ENCODE measurements around the gene COQ6.
"Not testable (repeated sequence)": the region's sequence is repeated elsewhere in the genome, so short reads cannot be mapped to it uniquely, and the experiment has no call there.

Gene COQ6

GRCh38 chr14:73976125-73976524, 26.0 kb downstream of the COQ6 start:
- no peaks in the 10 kb centered on the region; the same call in 1 of the 2 replicates for H3K36me3 ChIP-seq (ENCODE audit: control insufficient read depth, insufficient read depth, low read length)
- no peak for DNase-seq (ENCODE audit: low read depth, low spot score)
- 0 out of 2 replicates have a peak, but pooled peaks cover 1% of the 10 kb centered on the region for H3K4me1 ChIP-seq (ENCODE audit: control insufficient read depth, insufficient read depth, low read length)
- no peak overlapping the region for H3K4me3 ChIP-seq (ENCODE audit: low read length)
- H3K9me3 ChIP-seq (ENCODE audit: control insufficient read depth, insufficient read depth, low read length): no peaks in the 10 kb centered on the region
- H3K27ac ChIP-seq (ENCODE audit: low read length): no peak overlapping the region
- no peaks in the 10 kb centered on the region for H3K27me3 ChIP-seq (ENCODE audit: control insufficient read depth, insufficient read depth, low read length)
- WGBS (ENCODE audit: insufficient coverage, insufficient read length): no CpG with 5 or more reads among the region's 6 CpGs

DNA sequence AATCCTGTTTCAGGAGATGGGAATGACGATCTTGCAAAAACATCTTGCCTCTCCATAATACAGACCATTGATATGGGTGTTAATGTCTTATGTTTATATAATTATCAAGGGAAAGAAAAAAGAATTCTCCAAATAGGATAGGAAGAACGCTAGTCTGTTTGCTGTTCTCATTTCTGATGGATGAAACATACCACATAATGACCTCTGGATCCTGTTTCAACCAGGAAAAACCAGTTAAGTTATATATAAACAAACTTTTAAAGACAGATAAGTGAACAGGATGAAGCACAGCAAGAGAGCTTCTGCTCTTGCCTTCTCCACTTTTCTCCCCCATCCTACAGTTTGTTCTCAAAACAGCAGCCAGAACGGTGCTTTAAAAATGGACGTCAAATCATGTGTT, 27.8 kb downstream of the COQ6 start:
- H3K4me1 ChIP-seq (ENCODE audit: control insufficient read depth, insufficient read depth, low read length): 0 out of 2 replicates have a peak, but pooled peaks cover under 1% of the 10 kb centered on the region
- no peak overlapping the region for H3K4me3 ChIP-seq (ENCODE audit: low read length)
- no CpG with 5 or more reads among the region's 4 CpGs for WGBS (ENCODE audit: insufficient coverage, insufficient read length)
- H3K27me3 ChIP-seq (ENCODE audit: control insufficient read depth, insufficient read depth, low read length): no peaks in the 10 kb centered on the region
- DNase-seq (ENCODE audit: low read depth, low spot score): no peak
- no peaks in the 10 kb centered on the region; the same call in 1 of the 2 replicates for H3K36me3 ChIP-seq (ENCODE audit: control insufficient read depth, insufficient read depth, low read length)
- H3K9me3 ChIP-seq (ENCODE audit: control insufficient read depth, insufficient read depth, low read length): no peaks in the 10 kb centered on the region
- no peak overlapping the region for H3K27ac ChIP-seq (ENCODE audit: low read length)

DNA sequence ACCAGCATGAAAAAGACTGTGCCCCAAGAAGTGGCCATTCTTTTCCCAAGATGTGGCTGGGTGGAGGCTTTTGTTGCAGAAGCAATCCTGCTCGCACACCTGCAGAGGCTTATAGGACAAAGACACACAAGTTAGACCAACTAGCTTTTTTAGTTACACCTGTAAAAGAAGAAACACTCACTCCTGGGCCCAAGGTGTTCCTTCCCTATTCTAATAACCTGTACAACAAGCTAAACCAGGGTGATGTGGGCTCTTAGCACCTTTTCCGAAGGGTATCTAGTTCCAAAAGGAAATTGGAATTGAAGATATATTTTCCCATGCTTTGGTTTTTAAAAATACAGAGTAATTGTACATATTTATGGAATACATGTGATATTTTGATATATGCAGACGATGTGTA, 38.0 kb downstream of the COQ6 start:
- no peaks in the 10 kb centered on the region for H3K27me3 ChIP-seq (ENCODE audit: control insufficient read depth, insufficient read depth, low read length)

GRCh38 chr14:73988656-73989055, 38.6 kb downstream of the COQ6 start:
- not testable (repeated sequence) for DNase-seq (ENCODE audit: low read depth, low spot score); H3K27me3 ChIP-seq (ENCODE audit: control insufficient read depth, insufficient read depth, low read length); H3K9me3 ChIP-seq (ENCODE audit: control insufficient read depth, insufficient read depth, low read length); H3K4me1 ChIP-seq (ENCODE audit: control insufficient read depth, insufficient read depth, low read length); H3K27ac ChIP-seq (ENCODE audit: low read length); H3K36me3 ChIP-seq (ENCODE audit: control insufficient read depth, insufficient read depth, low read length); H3K4me3 ChIP-seq (ENCODE audit: low read length)
- WGBS (ENCODE audit: insufficient coverage, insufficient read length): no CpG with 5 or more reads among the region's 7 CpGs

More for the DNA sequence above, 38.0 kb downstream of the COQ6 start:
- Histone ChIP-seq H3K9me3 (ENCODE audit: control insufficient read depth, insufficient read depth, low read length) (no peaks in the 10 kb centered on the region), H3K4me3 (ENCODE audit: low read length) (no peak overlapping the region), H3K4me1 (ENCODE audit: control insufficient read depth, insufficient read depth, low read length) (no peaks in the 10 kb centered on the region), H3K27ac (ENCODE audit: low read length) (no peak overlapping the region), H3K36me3 (ENCODE audit: control insufficient read depth, insufficient read depth, low read length) (no peaks in the 10 kb centered on the region)
- WGBS (ENCODE audit: insufficient coverage, insufficient read length): no CpG with 5 or more reads among the region's 3 CpGs
- no peak for DNase-seq (ENCODE audit: low read depth, low spot score)

- WGBS (ENCODE audit: insufficient coverage, insufficient read length): no CpG with 5 or more reads among the region's 4 CpGs
- H3K9me3 ChIP-seq (ENCODE audit: control insufficient read depth, insufficient read depth, low read length): no peaks in the 10 kb centered on the region
These were observed 41.0 kb downstream of the COQ6 start for GRCh38 chr14:73991092-73991491.

DNA sequence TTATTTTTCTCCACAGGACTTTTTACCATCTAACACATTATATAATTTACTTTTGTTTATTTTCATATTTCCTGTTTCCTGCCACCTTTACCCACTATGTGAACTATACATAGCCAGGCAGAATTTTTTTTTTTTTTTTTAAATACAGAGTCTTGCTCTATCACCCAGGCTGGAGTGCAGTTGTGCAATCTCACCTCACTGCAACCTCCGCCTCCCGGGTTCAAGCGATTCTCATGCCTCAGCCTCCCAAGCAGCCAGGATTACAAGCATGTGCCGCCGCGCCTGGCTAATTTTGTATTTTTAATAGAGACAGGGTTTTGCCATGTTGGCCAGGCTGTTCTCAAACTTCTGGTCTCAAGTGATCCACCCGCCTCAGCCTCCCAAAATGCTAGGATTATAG, 44.8 kb downstream of the COQ6 start:
- not testable (repeated sequence) for H3K9me3 ChIP-seq (ENCODE audit: control insufficient read depth, insufficient read depth, low read length); H3K36me3 ChIP-seq (ENCODE audit: control insufficient read depth, insufficient read depth, low read length); DNase-seq (ENCODE audit: low read depth, low spot score); H3K4me3 ChIP-seq (ENCODE audit: low read length); H3K27me3 ChIP-seq (ENCODE audit: control insufficient read depth, insufficient read depth, low read length); H3K27ac ChIP-seq (ENCODE audit: low read length); H3K4me1 ChIP-seq (ENCODE audit: control insufficient read depth, insufficient read depth, low read length)
- no CpG with 5 or more reads among the region's 7 CpGs for WGBS (ENCODE audit: insufficient coverage, insufficient read length)

More at GRCh38 chr14:73991092-73991491, 41.0 kb downstream of the COQ6 start:
- Histone ChIP-seq H3K4me3 (ENCODE audit: low read length) (no peak overlapping the region), H3K4me1 (ENCODE audit: control insufficient read depth, insufficient read depth, low read length) (no peaks in the 10 kb centered on the region), H3K27ac (ENCODE audit: low read length) (no peak overlapping the region), H3K36me3 (ENCODE audit: control insufficient read depth, insufficient read depth, low read length) (no peaks in the 10 kb centered on the region), H3K27me3 (ENCODE audit: control insufficient read depth, insufficient read depth, low read length) (no peaks in the 10 kb centered on the region)
- no peak for DNase-seq (ENCODE audit: low read depth, low spot score)

- no peaks in the 10 kb centered on the region for H3K27me3 ChIP-seq (ENCODE audit: control insufficient read depth, insufficient read depth, low read length)
- DNase-seq (ENCODE audit: low read depth, low spot score): no peak
- WGBS (ENCODE audit: insufficient coverage, insufficient read length): 100% methylated on average over 1 of the region's 8 CpGs
These were observed 45.9 kb downstream of the COQ6 start for GRCh38 chr14:73995977-73996378.

DNA sequence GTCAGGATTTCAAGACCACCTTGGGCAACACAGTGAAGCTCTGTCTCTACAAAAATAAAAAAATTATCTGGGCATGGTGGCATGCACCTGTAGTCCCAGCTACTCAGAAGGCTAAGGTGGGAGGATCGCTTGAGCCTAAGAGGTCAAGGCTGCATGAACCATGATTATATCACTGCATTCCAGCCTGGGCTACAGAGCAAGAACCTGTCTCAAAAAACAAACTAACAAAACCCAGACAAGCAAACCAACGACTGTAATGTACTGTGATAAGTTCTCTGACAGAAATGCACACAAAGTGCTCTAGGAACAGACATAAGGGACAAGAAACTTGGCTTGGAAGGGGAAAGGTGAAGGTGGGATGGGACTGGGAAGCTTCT, 46.6 kb downstream of the COQ6 start:
- Histone ChIP-seq H3K36me3 (ENCODE audit: control insufficient read depth, insufficient read depth, low read length) (no peaks in the 10 kb centered on the region), H3K27ac (ENCODE audit: low read length) (no peak overlapping the region), H3K4me3 (ENCODE audit: low read length) (no peak overlapping the region), H3K27me3 (ENCODE audit: control insufficient read depth, insufficient read depth, low read length) (no peaks in the 10 kb centered on the region), H3K4me1 (ENCODE audit: control insufficient read depth, insufficient read depth, low read length) (no peaks in the 10 kb centered on the region), H3K9me3 (ENCODE audit: control insufficient read depth, insufficient read depth, low read length) (no peaks in the 10 kb centered on the region)
- DNase-seq (ENCODE audit: low read depth, low spot score): no peak
- no CpG with 5 or more reads among the region's 2 CpGs for WGBS (ENCODE audit: insufficient coverage, insufficient read length)

More at GRCh38 chr14:73995977-73996378, 45.9 kb downstream of the COQ6 start:
- no peak overlapping the region for H3K27ac ChIP-seq (ENCODE audit: low read length)
- no peaks in the 10 kb centered on the region for H3K36me3 ChIP-seq (ENCODE audit: control insufficient read depth, insufficient read depth, low read length)
- H3K4me3 ChIP-seq (ENCODE audit: low read length): no peak overlapping the region
- H3K4me1 ChIP-seq (ENCODE audit: control insufficient read depth, insufficient read depth, low read length): no peaks in the 10 kb centered on the region
- no peaks in the 10 kb centered on the region for H3K9me3 ChIP-seq (ENCODE audit: control insufficient read depth, insufficient read depth, low read length)

GRCh38 chr14:73997108-73997943, 47.2 kb downstream of the COQ6 start:
- no peaks in the 10 kb centered on the region for H3K27me3 ChIP-seq (ENCODE audit: control insufficient read depth, insufficient read depth, low read length)
- no peaks in the 10 kb centered on the region for H3K36me3 ChIP-seq (ENCODE audit: control insufficient read depth, insufficient read depth, low read length)
- H3K27ac ChIP-seq (ENCODE audit: low read length): no peak overlapping the region
- WGBS (ENCODE audit: insufficient coverage, insufficient read length): no CpG with 5 or more reads among the region's 1 CpG
- H3K9me3 ChIP-seq (ENCODE audit: control insufficient read depth, insufficient read depth, low read length): no peaks in the 10 kb centered on the region
- DNase-seq (ENCODE audit: low read depth, low spot score): no peak
- H3K4me3 ChIP-seq (ENCODE audit: low read length): no peak overlapping the region
- no peaks in the 10 kb centered on the region for H3K4me1 ChIP-seq (ENCODE audit: control insufficient read depth, insufficient read depth, low read length)

DNA sequence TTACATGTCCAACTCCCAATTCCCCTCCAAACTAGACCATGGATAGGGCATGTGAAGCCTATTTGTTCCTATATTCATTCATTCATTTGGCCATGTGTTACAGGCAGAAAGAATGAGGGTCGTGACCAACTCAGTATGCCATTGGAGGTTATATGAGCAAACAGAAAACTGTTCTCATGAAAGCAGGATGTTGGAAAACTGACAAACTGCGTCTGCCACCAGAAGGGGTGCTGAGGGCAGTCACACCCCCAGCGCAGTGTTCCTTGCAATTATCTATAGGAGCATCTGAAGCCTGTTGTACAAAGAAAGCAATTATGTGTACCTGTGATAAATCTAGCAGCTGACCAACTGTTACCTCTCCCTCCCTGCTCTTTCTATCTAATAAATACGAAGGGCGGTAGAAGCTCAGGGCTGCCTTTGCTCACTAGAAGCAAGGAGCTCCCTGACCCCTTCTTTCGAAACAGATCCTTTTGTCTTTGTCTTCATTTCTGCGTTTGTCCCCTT, 47.9 kb downstream of the COQ6 start:
- Histone ChIP-seq H3K4me1 (ENCODE audit: control insufficient read depth, insufficient read depth, low read length) (no peaks in the 10 kb centered on the region), H3K27ac (ENCODE audit: low read length) (no peak overlapping the region), H3K27me3 (ENCODE audit: control insufficient read depth, insufficient read depth, low read length) (no peaks in the 10 kb centered on the region), H3K9me3 (ENCODE audit: control insufficient read depth, insufficient read depth, low read length) (no peaks in the 10 kb centered on the region), H3K36me3 (ENCODE audit: control insufficient read depth, insufficient read depth, low read length) (no peaks in the 10 kb centered on the region), H3K4me3 (ENCODE audit: low read length) (no peak overlapping the region)
- DNase-seq (ENCODE audit: low read depth, low spot score): no peak
- WGBS (ENCODE audit: insufficient coverage, insufficient read length): no CpG with 5 or more reads among the region's 7 CpGs

DNA sequence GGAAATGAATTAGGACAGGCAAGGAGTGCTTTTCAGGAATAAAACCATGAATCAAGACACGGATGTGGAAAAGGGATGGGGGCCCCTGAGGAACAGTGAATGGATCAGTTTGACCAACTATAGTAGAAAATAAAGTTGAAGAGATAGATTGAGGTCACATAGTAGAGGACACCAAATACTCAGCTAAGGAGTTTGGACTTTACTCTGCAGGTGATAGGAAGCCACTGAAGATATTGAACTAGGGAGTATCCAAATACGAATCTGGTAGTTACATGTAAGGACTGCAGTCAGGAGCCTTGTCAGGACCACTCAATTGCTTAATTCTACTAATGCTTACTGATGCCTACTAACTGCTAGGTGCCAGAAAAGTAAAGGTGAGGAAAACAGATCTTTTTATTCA, 48.6 kb downstream of the COQ6 start:
- H3K27ac ChIP-seq (ENCODE audit: low read length): no peak overlapping the region
- no peak for DNase-seq (ENCODE audit: low read depth, low spot score)
- no peak overlapping the region for H3K4me3 ChIP-seq (ENCODE audit: low read length)
- no peaks in the 10 kb centered on the region for H3K9me3 ChIP-seq (ENCODE audit: control insufficient read depth, insufficient read depth, low read length)
- no CpG with 5 or more reads among the region's 2 CpGs for WGBS (ENCODE audit: insufficient coverage, insufficient read length)
- no peaks in the 10 kb centered on the region for H3K27me3 ChIP-seq (ENCODE audit: control insufficient read depth, insufficient read depth, low read length)
- no peaks in the 10 kb centered on the region for H3K36me3 ChIP-seq (ENCODE audit: control insufficient read depth, insufficient read depth, low read length)
- no peaks in the 10 kb centered on the region for H3K4me1 ChIP-seq (ENCODE audit: control insufficient read depth, insufficient read depth, low read length)
